PC-3 (cell line): ENCODE results near the gene ENDOG.

Experiments used
- EZH2 ChIP-seq: fragments of 300-600 bp; sonication (generic); IDR thresholded peaks from one replicate; pipeline ENCODE4 v1.6.1; 2017; ENCODE audit warnings: antibody characterized with exemption, mild to moderate bottlenecking, low read length; ENCODE audit not compliant: unreplicated experiment
- EZH2phosphoT487 ChIP-seq: fragments of 300-600 bp; sonication (generic); IDR thresholded peaks from 2 replicates; pipeline ENCODE4 v1.6.1; 2018; ENCODE audit warnings: mild to moderate bottlenecking, antibody characterized with exemption, low read length, borderline replicate concordance
- TF ChIP-seq, protein P1 (sequence below): fragments of 300-600 bp; sonication (generic); conservative IDR thresholded peaks from 2 replicates; pipeline ENCODE4 v1.5.1; 2017; ENCODE audit warnings: antibody characterized with exemption, low read depth, mild to moderate bottlenecking, low read length

DNA sequence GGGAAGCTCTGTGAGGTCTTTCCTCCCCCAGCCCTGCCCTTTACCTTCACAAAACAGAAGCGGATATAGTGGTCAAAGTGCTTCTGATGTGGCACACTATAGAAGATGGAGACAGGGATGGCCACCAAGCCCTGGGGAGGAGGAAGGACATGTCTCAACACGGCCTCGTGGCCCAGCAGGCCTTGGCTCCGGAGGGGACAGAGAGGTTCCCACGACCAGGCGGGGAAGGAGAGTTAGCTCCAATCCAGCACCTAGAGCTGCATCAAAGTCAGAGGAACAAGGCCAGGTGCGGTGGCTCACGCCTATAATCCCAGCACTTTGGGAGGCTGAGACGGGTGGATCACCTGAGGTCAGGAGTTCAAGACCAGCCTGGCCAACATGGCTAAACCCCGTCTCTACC lies 15.4 kb downstream of the ENDOG start:
- TF ChIP-seq, protein P1, sequence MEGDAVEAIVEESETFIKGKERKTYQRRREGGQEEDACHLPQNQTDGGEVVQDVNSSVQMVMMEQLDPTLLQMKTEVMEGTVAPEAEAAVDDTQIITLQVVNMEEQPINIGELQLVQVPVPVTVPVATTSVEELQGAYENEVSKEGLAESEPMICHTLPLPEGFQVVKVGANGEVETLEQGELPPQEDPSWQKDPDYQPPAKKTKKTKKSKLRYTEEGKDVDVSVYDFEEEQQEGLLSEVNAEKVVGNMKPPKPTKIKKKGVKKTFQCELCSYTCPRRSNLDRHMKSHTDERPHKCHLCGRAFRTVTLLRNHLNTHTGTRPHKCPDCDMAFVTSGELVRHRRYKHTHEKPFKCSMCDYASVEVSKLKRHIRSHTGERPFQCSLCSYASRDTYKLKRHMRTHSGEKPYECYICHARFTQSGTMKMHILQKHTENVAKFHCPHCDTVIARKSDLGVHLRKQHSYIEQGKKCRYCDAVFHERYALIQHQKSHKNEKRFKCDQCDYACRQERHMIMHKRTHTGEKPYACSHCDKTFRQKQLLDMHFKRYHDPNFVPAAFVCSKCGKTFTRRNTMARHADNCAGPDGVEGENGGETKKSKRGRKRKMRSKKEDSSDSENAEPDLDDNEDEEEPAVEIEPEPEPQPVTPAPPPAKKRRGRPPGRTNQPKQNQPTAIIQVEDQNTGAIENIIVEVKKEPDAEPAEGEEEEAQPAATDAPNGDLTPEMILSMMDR = no peak
- TF ChIP-seq EZH2 (no peak), EZH2phosphoT487 (no peak)
